Stromal cell of bone marrow (primary cell): ENCODE data around the gene EAF2.
"Not testable (repeated sequence)": the region's sequence is repeated elsewhere in the genome, so short reads cannot be mapped to it uniquely, and the experiment has no call there.

Experiments used
- DNase-seq: peaks from one replicate; pipeline ENCODE4 v3.0.0-alpha.2; 2012; ENCODE audit warnings: low read depth

The EAF2 gene

DNA sequence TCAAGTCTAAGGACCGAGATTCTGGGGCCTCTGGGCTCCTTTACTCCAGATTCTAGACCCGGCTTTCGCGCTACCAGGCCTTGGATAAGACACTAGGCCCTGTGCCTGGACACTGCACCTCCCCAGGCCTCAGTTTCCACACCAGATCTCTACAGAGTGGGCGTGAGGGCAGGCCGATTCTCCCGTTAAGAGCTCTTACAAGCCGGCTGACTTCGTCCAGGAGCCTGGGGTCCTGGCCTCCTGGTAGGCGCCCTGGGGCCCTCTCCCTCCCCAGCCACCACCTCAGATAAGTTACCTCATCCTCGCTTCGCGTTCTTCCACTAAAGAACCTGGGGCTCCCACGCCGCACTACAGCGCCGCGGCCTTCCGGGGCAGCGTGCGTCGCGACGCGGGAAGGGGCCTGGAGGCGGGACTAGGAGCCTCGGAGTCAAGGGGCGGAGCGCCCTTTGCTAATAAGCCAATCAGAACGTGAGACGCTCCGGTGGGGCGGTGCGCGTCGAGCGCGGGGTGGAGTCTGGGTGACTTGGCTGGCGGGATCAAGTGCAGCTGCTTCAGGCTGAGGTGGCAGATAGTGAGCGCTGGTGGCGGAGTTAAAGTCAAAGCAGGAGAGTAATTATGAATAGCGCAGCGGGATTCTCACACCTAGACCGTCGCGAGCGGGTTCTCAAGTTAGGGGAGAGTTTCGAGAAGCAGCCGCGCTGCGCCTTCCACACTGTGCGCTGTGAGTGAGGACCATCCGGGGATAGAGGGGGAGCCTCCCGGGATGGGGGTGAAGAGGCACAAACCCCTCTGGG is at the start of gene EAF2, which contains the start of gene IQCB1:
Gene EAF2, plus strand, starts transcription at position 539 of the 794 bp plus-strand sequence. Its CDS starts 77 bp downstream, at position 616.
Gene IQCB1, minus strand, starts transcription at position 390 of the 794 bp plus-strand sequence. CDS start 6,100 bp downstream, outside the sequence.
- DNase-seq = peak; percentile 89

DNA sequence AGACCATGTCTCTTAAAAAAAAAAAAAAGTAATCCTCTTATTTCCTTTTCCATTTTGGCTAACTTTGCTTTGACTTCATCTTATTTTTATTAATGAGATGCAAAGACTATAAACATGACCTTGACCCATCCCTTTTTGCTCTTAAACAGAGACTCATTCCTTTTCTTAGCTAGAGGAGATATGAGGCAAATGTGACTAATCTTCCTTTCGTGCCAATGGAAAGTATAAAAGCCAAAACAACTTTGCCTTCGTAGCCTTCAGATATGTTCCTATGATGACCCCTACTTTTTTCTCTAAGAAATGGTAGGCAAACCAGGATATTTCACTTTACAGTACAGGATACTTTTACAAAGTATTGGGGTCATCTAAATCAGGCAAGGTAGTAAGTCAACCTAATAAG is 48.5 kb upstream of the EAF2 start:
- DNase-seq = peak; percentile 3

GRCh38 chr3:121793078-121793477 is 41.9 kb upstream of the EAF2 start:
- DNase-seq = no peak

GRCh38 chr3:121794264-121794983 is 40.6 kb upstream of the EAF2 start:
- no peak for DNase-seq

GRCh38 chr3:121796970-121797369 is 38.0 kb upstream of the EAF2 start:
- no peak for DNase-seq

GRCh38 chr3:121800906-121801305 is 34.1 kb upstream of the EAF2 start:
- no peak for DNase-seq

GRCh38 chr3:121803771-121804320 is 31.2 kb upstream of the EAF2 start:
- DNase-seq = no peak

GRCh38 chr3:121809249-121809648 is 25.8 kb upstream of the EAF2 start:
- no peak for DNase-seq

GRCh38 chr3:121817753-121818152 is 17.3 kb upstream of the EAF2 start:
- DNase-seq = no peak

GRCh38 chr3:121818578-121818977 is 16.4 kb upstream of the EAF2 start:
- DNase-seq = no peak

GRCh38 chr3:121819236-121819635 is 15.8 kb upstream of the EAF2 start:
- DNase-seq = no peak

GRCh38 chr3:121821421-121822199 is 13.4 kb upstream of the EAF2 start:
- DNase-seq = no peak

DNA sequence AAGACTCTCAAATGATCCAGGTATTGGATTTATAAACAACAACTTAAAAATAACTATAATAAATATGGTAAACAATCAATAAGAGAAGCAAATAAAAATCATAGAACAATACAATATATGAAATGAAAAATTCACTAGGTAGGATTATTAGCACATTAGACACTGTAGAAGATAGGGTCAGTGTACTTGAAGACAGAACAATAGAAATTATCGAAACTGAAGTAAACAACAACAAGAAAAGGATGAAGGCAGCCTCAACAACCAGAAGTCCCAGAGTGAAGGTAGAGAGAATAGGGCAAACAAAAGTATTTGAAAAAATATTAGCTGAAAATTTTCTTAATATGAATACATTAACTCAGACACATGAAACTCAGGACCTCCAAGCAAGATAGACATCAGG is 12.0 kb upstream of the EAF2 start:
- DNase-seq = no peak

DNA sequence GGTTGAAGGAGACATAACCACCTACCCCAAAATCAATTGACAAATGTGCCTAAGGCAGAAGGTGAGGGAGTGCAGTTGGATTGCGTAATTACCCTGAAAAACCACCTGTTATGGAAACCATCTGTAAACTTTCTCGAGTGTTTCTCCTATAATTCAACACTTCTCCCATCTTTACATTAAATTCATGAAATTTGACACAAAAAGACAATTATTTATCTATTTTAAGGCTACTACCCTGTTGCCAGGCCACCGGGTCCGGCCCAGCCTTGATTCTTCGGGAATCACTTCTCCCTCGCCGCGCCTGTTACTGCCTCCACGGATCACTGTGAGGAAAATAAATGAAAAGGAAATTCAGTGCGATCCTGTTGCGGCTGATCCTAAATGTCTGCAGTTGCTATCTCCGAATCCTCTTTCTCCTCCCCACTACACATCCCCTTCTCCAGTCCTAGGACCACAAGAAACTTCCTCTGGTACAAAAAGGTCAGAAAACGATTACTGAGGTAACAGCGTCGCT is 795 bp upstream of the EAF2 start:
- DNase-seq = peak; percentile 2

GRCh38 chr3:121835465-121835801 is 424 bp downstream of the EAF2 start:
- DNase-seq = no peak

- no peak for DNase-seq
These were observed 1.1 kb downstream of the EAF2 start for GRCh38 chr3:121836064-121836463.

DNA sequence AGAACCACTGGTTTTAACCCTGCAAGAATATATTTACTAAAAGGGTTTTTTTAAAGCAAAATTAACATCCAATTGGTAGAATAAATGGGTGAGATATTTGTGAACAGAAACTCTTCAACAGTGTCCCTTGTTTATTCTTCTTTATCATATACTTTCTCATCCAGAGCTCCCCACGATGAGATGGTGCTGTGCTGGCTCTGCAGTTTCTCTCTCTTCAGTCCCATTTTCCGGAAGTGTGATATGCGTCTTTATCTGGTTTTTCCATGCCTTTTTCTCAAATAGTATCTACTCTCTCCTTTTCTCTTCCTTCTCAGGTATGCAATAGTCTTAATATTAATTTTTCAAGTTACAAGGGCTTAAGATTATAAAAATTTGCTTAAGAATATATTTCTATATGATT is 1.5 kb downstream of the EAF2 start:
- no peak for DNase-seq

DNA sequence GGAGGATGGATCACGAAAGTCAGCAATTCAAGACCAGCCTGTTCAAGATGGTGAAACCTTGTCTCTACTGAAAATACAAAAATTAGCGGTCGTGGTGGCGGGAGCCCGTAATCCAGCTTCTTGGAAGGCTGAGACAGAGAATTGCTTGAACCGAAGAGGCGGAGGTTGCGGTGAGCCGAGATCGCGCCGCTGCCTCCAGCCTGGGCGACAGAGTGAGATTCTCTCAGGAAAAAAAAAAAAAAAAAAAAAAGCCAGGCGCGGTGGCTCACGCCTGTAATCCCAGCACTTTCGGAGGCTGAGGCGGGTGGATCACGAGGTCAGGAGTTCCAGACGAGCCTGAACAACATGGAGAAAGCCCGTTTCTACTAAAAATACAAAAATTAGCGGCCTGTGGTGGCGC is 5.0 kb downstream of the EAF2 start:
- DNase-seq = no peak

GRCh38 chr3:121844892-121845291 is 9.9 kb downstream of the EAF2 start:
- DNase-seq = no peak

- no peak for DNase-seq
These were observed 17.2 kb downstream of the EAF2 start for GRCh38 chr3:121852256-121852655.

GRCh38 chr3:121855555-121855954 is 20.5 kb downstream of the EAF2 start:
- no peak for DNase-seq

DNA sequence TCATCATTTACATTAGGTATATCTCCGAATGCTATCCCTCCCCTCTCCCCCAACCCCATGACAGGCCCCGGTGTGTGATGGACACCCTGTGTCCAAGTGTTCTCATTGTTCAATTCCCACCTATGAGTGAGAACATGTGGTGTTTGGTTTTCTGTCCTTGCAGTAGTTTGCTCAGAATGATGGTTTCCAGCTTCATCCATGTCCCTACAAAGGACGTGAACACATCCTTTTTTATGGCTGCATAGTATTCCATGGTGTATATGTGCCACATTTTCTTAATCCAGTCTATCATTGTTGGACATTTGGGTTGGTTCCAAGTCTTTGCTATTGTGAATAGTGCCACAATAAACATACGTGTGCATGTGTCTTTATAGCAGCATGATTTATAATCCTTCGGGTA is 22.8 kb downstream of the EAF2 start:
- DNase-seq = not testable (repeated sequence)
